HEK293 (cell line): Measurements from ENCODE around the gene WAS.

Experiments
- PATZ1 ChIP-seq: fragments of 450-650 bp; formaldehyde crosslinking; IDR thresholded peaks from 2 replicates; pipeline ENCODE4 v1.5.1; 2016; ENCODE audit warnings: missing biosample characterization, missing genetic modification characterization
- REPIN1 ChIP-seq: fragments of 450-650 bp; formaldehyde crosslinking; IDR thresholded peaks from 2 replicates; pipeline ENCODE4 v1.5.1; 2017; ENCODE audit warnings: missing biosample characterization, missing genetic modification characterization, low read depth
- REST ChIP-seq: fragments of 450-650 bp; formaldehyde crosslinking; IDR thresholded peaks from 2 replicates; pipeline ENCODE4 v1.5.1; 2016; ENCODE audit warnings: missing biosample characterization, missing genetic modification characterization
- SP2 ChIP-seq: fragments of 450-650 bp; formaldehyde crosslinking; IDR thresholded peaks from 2 replicates; pipeline ENCODE4 v1.5.1; 2016; ENCODE audit warnings: missing biosample characterization, missing genetic modification characterization
- ZNF211 ChIP-seq: fragments of 450-650 bp; formaldehyde crosslinking; IDR thresholded peaks from 2 replicates; pipeline ENCODE4 v1.5.1; 2016; ENCODE audit warnings: low read depth, missing biosample characterization, missing genetic modification characterization
- ZNF768 ChIP-seq: fragments of 450-650 bp; formaldehyde crosslinking; IDR thresholded peaks from 2 replicates; pipeline ENCODE4 v1.5.1; 2018; ENCODE audit warnings: missing biosample characterization, mild to moderate bottlenecking, missing genetic modification characterization
- ZSCAN16 ChIP-seq: fragments of 450-650 bp; formaldehyde crosslinking; IDR thresholded peaks from 2 replicates; pipeline ENCODE4 v1.5.1; 2016; ENCODE audit warnings: missing biosample characterization, missing genetic modification characterization
- ZSCAN23 ChIP-seq: fragments of 450-650 bp; formaldehyde crosslinking; IDR thresholded peaks from 2 replicates; pipeline ENCODE4 v1.5.1; 2016; ENCODE audit warnings: missing biosample characterization, missing genetic modification characterization
- TF ChIP-seq, protein P1 (sequence below): fragments of 450-650 bp; formaldehyde crosslinking; IDR thresholded peaks from 2 replicates; pipeline ENCODE4 v1.5.1; 2016; ENCODE audit warnings: missing biosample characterization, missing genetic modification characterization

DNA sequence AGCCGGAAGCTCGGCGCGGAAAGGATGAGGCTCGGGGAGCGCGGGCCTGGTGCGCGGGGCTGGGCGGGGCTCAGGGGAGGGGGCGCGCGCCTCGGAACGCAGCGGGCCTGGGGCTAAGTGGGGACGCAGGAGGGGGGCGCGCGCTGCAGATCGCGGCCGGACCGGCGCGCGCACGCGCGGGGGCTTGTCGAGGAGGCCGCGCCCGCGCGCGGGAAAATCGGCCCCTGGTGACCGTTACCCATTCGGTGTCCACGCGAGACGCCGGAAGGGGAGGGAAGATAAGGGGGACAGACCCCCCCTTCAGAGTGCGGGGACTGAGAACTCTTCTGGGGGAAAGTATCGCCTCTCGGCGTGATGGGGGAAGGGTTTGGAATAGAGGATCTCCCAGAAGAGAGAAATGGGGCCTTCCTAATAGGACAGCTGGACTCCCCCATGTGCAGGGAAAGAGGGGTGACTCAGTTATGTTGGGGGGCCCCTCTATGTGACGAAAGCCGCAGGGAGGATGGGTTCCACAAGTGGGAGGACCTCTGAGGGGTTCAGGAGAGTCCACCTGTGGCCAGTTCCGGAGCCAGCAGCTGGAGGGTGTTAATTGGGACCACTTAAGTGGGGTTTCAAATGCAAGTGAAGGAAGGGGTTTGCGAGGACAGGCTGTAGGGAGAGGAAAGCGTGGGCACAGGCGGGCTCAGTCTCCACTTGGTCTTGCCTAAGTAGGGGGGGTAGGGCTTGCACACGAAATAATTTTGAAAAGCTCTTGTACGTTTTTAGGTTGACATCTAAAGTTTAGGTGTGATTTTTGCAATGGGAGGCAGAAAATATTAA, 13.5 kb downstream of the WAS start:
- TF ChIP-seq, protein P1, sequence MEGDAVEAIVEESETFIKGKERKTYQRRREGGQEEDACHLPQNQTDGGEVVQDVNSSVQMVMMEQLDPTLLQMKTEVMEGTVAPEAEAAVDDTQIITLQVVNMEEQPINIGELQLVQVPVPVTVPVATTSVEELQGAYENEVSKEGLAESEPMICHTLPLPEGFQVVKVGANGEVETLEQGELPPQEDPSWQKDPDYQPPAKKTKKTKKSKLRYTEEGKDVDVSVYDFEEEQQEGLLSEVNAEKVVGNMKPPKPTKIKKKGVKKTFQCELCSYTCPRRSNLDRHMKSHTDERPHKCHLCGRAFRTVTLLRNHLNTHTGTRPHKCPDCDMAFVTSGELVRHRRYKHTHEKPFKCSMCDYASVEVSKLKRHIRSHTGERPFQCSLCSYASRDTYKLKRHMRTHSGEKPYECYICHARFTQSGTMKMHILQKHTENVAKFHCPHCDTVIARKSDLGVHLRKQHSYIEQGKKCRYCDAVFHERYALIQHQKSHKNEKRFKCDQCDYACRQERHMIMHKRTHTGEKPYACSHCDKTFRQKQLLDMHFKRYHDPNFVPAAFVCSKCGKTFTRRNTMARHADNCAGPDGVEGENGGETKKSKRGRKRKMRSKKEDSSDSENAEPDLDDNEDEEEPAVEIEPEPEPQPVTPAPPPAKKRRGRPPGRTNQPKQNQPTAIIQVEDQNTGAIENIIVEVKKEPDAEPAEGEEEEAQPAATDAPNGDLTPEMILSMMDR (tag by site-specific recombination), result no peak
- TF ChIP-seq ZSCAN23 (no peak), ZNF768 (tag by site-specific recombination) (no peak), ZNF211 (no peak), PATZ1 (tag by site-specific recombination) (peak; percentile 42; the same call in 1 of the 2 replicates), REPIN1 (tag by site-specific recombination) (no peak), REST (tag by site-specific recombination) (0 out of 2 replicates have a peak, but pooled peaks have one; percentile 13), ZSCAN16 (tag by site-specific recombination) (no peak), SP2 (tag by site-specific recombination) (peak; percentile 22)
